PC-9 (cell line): ENCODE data around the gene NDUFB5. TPM values are rescaled to one million over a fixed set of nuclear protein-coding genes. Genes with fewer than 3 reads are reported as not detected.

ENCODE experiments used
- BruUV-seq: library from RNA; stranded (reverse); fragments of 400-500 nt; replicated peaks from 2 replicates; lab custom pipeline; 2021; lab: Mats Ljungman, UMichigan
- CTCF ChIA-PET: fragments of 300-600 bp; sonication (Branson Sonifier 250); formaldehyde crosslinking; loops from one replicate; lab custom pipeline; 2022; ENCODE audit warnings: antibody characterized with exemption; lab: Charles Lee
- POLR2A ChIA-PET: fragments of 300-600 bp; sonication (Branson Sonifier 250); formaldehyde crosslinking; loops from one replicate; lab custom pipeline; 2022; ENCODE audit warnings: antibody characterized with exemption; ENCODE audit not compliant: unreplicated experiment; lab: Charles Lee
- DNase-seq, 2 experiments: peaks; one replicate each; pipeline versions ENCODE4 v3.0.0 to v3.0.0-alpha.2; 2015 to 2022; ENCODE audit warnings: mixed read lengths in 1 of 2
- H2AFZ ChIP-seq: fragments of 200-600 bp; sonication (generic); 2 replicates; pipeline ENCODE4 v1.8.1; 2017; ENCODE audit warnings: antibody characterized with exemption
- H3F3A ChIP-seq: fragments of 200-600 bp; sonication (generic); 2 replicates; pipeline ENCODE4 v1.8.1; 2017; ENCODE audit warnings: antibody characterized with exemption, mild to moderate bottlenecking, low read depth; ENCODE audit not compliant: insufficient read depth
- H3K27ac ChIP-seq: fragments of 200-600 bp; sonication (generic); 2 replicates; pipeline ENCODE4 v1.6.1; 2016; ENCODE audit warnings: mixed run types
- H3K27me3 ChIP-seq: fragments of 200-600 bp; sonication (generic); 2 replicates; pipeline ENCODE4 v1.6.1; 2016; ENCODE audit warnings: low read depth, mixed run types; ENCODE audit not compliant: insufficient read depth
- H3K36me3 ChIP-seq: fragments of 200-600 bp; sonication (generic); 2 replicates; pipeline ENCODE4 v1.6.1; 2016; ENCODE audit warnings: low read depth, mixed run types
- H3K4me1 ChIP-seq: fragments of 200-600 bp; sonication (generic); replicated peaks from 2 replicates; pipeline ENCODE4 v1.6.1; 2016; ENCODE audit warnings: mixed run types; ENCODE audit not compliant: insufficient read depth
- H3K4me2 ChIP-seq: fragments of 200-600 bp; sonication (generic); 2 replicates; pipeline ENCODE4 v1.6.1; 2017; ENCODE audit warnings: mixed run types
- H3K4me3 ChIP-seq: fragments of 200-600 bp; sonication (generic); 2 replicates; pipeline ENCODE4 v1.6.1; 2016; ENCODE audit warnings: mixed run types
- H3K79me2 ChIP-seq: fragments of 200-600 bp; sonication (generic); 2 replicates; pipeline ENCODE4 v1.6.1; 2017; ENCODE audit warnings: low read depth, mixed run types
- H3K9me2 ChIP-seq: fragments of 200-600 bp; sonication (generic); 2 replicates; pipeline ENCODE4 v1.8.1; 2017; ENCODE audit warnings: mild to moderate bottlenecking; ENCODE audit not compliant: insufficient read depth
- H3K9me3 ChIP-seq: fragments of 200-600 bp; sonication (generic); 2 replicates; pipeline ENCODE4 v1.8.1; 2016; ENCODE audit warnings: low read depth; ENCODE audit not compliant: insufficient read depth
- H4K20me1 ChIP-seq: fragments of 200-600 bp; sonication (generic); 2 replicates; pipeline ENCODE4 v1.8.1; 2017; ENCODE audit not compliant: insufficient read depth
- CTCF ChIP-seq: fragments of 200-600 bp; sonication (generic); conservative IDR thresholded peaks from 2 replicates; pipeline ENCODE4 v1.6.1; 2017; ENCODE audit warnings: mixed run types, antibody characterized with exemption, mild to moderate bottlenecking, moderate library complexity
- EZH2 ChIP-seq: fragments of 200-600 bp; sonication (generic); IDR thresholded peaks from 2 replicates; pipeline ENCODE4 v1.8.0; 2017; ENCODE audit warnings: antibody characterized with exemption, low read depth
- intact Hi-C: fragments of 100-400 bp; cut with micrococcal nuclease; formaldehyde crosslinking; loops from one replicate; pipeline ENCODE4 v1.10.0; 2022; ENCODE audit not compliant: unreplicated experiment
- total RNA-seq: library from RNA; stranded (reverse); gene quantifications from 2 replicates; pipeline ENCODE4 v1.2.3, GENCODE V29; 2021

Gene NDUFB5
- total RNA-seq, 1 experiment from 2014 or later, result 121 TPM

GRCh38 chr3:179672918-179673317, 68.3 kb downstream of the NDUFB5 start:
- DNase-seq, result peak; percentile 77 to 89
- Histone ChIP-seq H3K9me2 (no peaks in the 10 kb centered on the region), H3K9me3 (no peaks in the 10 kb centered on the region), H3K27me3 (no peaks in the 10 kb centered on the region), H3K27ac (peak overlapping the region; percentile 76), H3K4me2 (peak overlapping the region; percentile 80), H4K20me1 (no peaks in the 10 kb centered on the region), H3K79me2 (peaks cover 74% of the 10 kb centered on the region), H3K4me1 (peaks cover 35% of the 10 kb centered on the region), H3K36me3 (no peaks in the 10 kb centered on the region; the same call in 1 of the 2 replicates), H3K4me3 (peak overlapping the region; percentile 25; the same call in 1 of the 2 replicates), H2AFZ (peak overlapping the region; percentile 55; the same call in 1 of the 2 replicates), H3F3A (peaks cover 27% of the 10 kb centered on the region)
- POLR2A ChIA-PET, result interaction anchor here (0.5 to 0.6 kb wide), 2 partner anchors 217 to 269 kb away, joined by 3 to 4 read pairs; no protein-coding TSS in a partner anchor
- no TSS peak for BruUV-seq
- no peak for TF ChIP-seq CTCF
- TF ChIP-seq EZH2, result no peak
- intact Hi-C loops, result loop anchor here (1.0 kb wide), 1 partner anchor 20 kb away; the partner anchor contains the start of gene USP13
- CTCF ChIA-PET, result no interaction called here

GRCh38 chr3:179673523-179673922, 68.9 kb downstream of the NDUFB5 start:
- H3K9me2 ChIP-seq, result no peaks in the 10 kb centered on the region
- H4K20me1 ChIP-seq, result no peaks in the 10 kb centered on the region
- peaks cover 75% of the 10 kb centered on the region for H3K79me2 ChIP-seq
- no peaks in the 10 kb centered on the region for H3K9me3 ChIP-seq
- TF ChIP-seq EZH2 (no peak), CTCF (no peak)
- intact Hi-C loops, result loop anchor here (1.0 kb wide), 1 partner anchor 20 kb away; the partner anchor contains the start of gene USP13
- H2AFZ ChIP-seq, result peak overlapping the region; percentile 55
- no peaks in the 10 kb centered on the region; the same call in 1 of the 2 replicates for H3K36me3 ChIP-seq
- H3K27ac ChIP-seq, result peak overlapping the region; percentile 76
- peak overlapping the region; percentile 25; the same call in 1 of the 2 replicates for H3K4me3 ChIP-seq
- ChIA-PET POLR2A (no interaction called here), CTCF (no interaction called here)
- BruUV-seq, result no TSS peak
- peaks cover 27% of the 10 kb centered on the region for H3F3A ChIP-seq
- peaks cover 35% of the 10 kb centered on the region for H3K4me1 ChIP-seq
- no peaks in the 10 kb centered on the region for H3K27me3 ChIP-seq
- peak overlapping the region; percentile 80 for H3K4me2 ChIP-seq
- peak in 1 of 2 experiments; percentile 18 for DNase-seq

GRCh38 chr3:179676081-179676480, 71.5 kb downstream of the NDUFB5 start:
- Histone ChIP-seq H3F3A (peaks cover 27% of the 10 kb centered on the region), H3K36me3 (no peaks in the 10 kb centered on the region; the same call in 1 of the 2 replicates), H3K27me3 (no peaks in the 10 kb centered on the region), H3K4me3 (no peak overlapping the region), H3K9me2 (no peaks in the 10 kb centered on the region), H3K4me1 (peaks cover 35% of the 10 kb centered on the region), H3K9me3 (no peaks in the 10 kb centered on the region), H4K20me1 (no peaks in the 10 kb centered on the region), H3K4me2 (no peak overlapping the region), H2AFZ (no peak overlapping the region), H3K79me2 (peaks cover 69% of the 10 kb centered on the region), H3K27ac (no peak overlapping the region)
- ChIA-PET CTCF (no interaction called here), POLR2A (no interaction called here)
- DNase-seq, result no peak
- intact Hi-C loops, result no loop called here
- no TSS peak for BruUV-seq
- TF ChIP-seq CTCF, result no peak
- TF ChIP-seq EZH2, result no peak

Other genes with a start within 250 kb of the NDUFB5 start
- gene GNB4, start 153.3 kb upstream of the NDUFB5 start, total RNA-seq, result 18.0 and 19.4 TPM in 2 replicates
- gene ACTL6A, start 41.9 kb upstream of the NDUFB5 start, total RNA-seq, result 87.9 and 113 TPM in 2 replicates
- gene MRPL47, start 156 bp upstream of the NDUFB5 start, total RNA-seq, result 51.3 and 56.1 TPM in 2 replicates
- gene USP13, start 48.2 kb downstream of the NDUFB5 start, total RNA-seq, result 24.7 and 24.8 TPM in 2 replicates